T-helper 2 cell treated with Interferon-gamma antibody and Interleukin-4, amounts not matched to agents 5 μg/mL and 100 μg/mL, for 36 hours (primary cell): ENCODE measurements around the gene ANKRD55.
A peak's percentile ranks its signal among the peaks of the same experiment; 100 is the strongest.
"Not testable (repeated sequence)": the region's sequence is repeated elsewhere in the genome, so short reads cannot be mapped to it uniquely, and the experiment has no call there.

ENCODE experiments used
- DNase-seq: peaks from one replicate; pipeline ENCODE4 v3.0.0; 2021; ENCODE audit warnings: low spot score
- H3K27ac Mint-ChIP-seq: one replicate; pipeline ENCODE4 v1.8.0; 2021; ENCODE audit warnings: mild to moderate bottlenecking, mixed read lengths
- H3K27me3 Mint-ChIP-seq: one replicate; pipeline ENCODE4 v1.8.0; 2021; ENCODE audit warnings: low read depth, mixed read lengths
- H3K36me3 Mint-ChIP-seq: one replicate; pipeline ENCODE4 v1.8.0; 2021; ENCODE audit warnings: low read depth, mixed read lengths
- H3K4me1 Mint-ChIP-seq: one replicate; pipeline ENCODE4 v1.8.0; 2021; ENCODE audit warnings: low read depth, mixed read lengths
- H3K4me3 Mint-ChIP-seq: one replicate; pipeline ENCODE4 v1.8.0; 2022; ENCODE audit warnings: mild to moderate bottlenecking, moderate library complexity, mixed read lengths
- H3K9me3 Mint-ChIP-seq: one replicate; pipeline ENCODE4 v1.8.0; 2021; ENCODE audit warnings: mixed read lengths

The ANKRD55 gene

GRCh38 chr5:56161439-56161823, 71.7 kb downstream of the ANKRD55 start:
- H3K27ac Mint-ChIP-seq = no peak overlapping the region
- no peak for DNase-seq
- H3K4me3 Mint-ChIP-seq = peak overlapping the region; percentile 88
- peaks cover 54% of the 10 kb centered on the region for H3K4me1 Mint-ChIP-seq
- peaks cover 2% of the 10 kb centered on the region for H3K27me3 Mint-ChIP-seq
- peaks cover 18% of the 10 kb centered on the region for H3K36me3 Mint-ChIP-seq
- no peaks in the 10 kb centered on the region for H3K9me3 Mint-ChIP-seq

GRCh38 chr5:56160723-56161438, 72.2 kb downstream of the ANKRD55 start:
- Mint-ChIP-seq H3K4me3 (peak overlapping the region; percentile 88), H3K36me3 (peaks cover 23% of the 10 kb centered on the region), H3K27ac (peak overlapping the region; percentile 88), H3K9me3 (no peaks in the 10 kb centered on the region), H3K27me3 (no peaks in the 10 kb centered on the region), H3K4me1 (peaks cover 57% of the 10 kb centered on the region)
- DNase-seq = no peak

- Mint-ChIP-seq H3K27ac (peak overlapping the region; percentile 88), H3K36me3 (peaks cover 27% of the 10 kb centered on the region), H3K4me3 (peak overlapping the region; percentile 88), H3K9me3 (no peaks in the 10 kb centered on the region), H3K27me3 (no peaks in the 10 kb centered on the region), H3K4me1 (peaks cover 66% of the 10 kb centered on the region)
- DNase-seq = no peak
Measured at GRCh38 chr5:56159521-56159947, 73.6 kb downstream of the ANKRD55 start.

- Mint-ChIP-seq H3K36me3 (peaks cover 29% of the 10 kb centered on the region), H3K27ac (peak overlapping the region; percentile 88), H3K4me3 (peak overlapping the region; percentile 88), H3K9me3 (no peaks in the 10 kb centered on the region), H3K4me1 (peaks cover 71% of the 10 kb centered on the region), H3K27me3 (no peaks in the 10 kb centered on the region)
- no peak for DNase-seq
Measured at GRCh38 chr5:56158331-56158960, 74.7 kb downstream of the ANKRD55 start.

- H3K9me3 Mint-ChIP-seq, H3K27me3 Mint-ChIP-seq, DNase-seq: not testable (repeated sequence)
- peak overlapping the region; percentile 93 for H3K27ac Mint-ChIP-seq
- H3K4me3 Mint-ChIP-seq = peak overlapping the region; percentile 77
- H3K36me3 Mint-ChIP-seq = peaks cover 37% of the 10 kb centered on the region
- H3K4me1 Mint-ChIP-seq = peaks cover 80% of the 10 kb centered on the region
Measured at GRCh38 chr5:56157191-56157621, 75.9 kb downstream of the ANKRD55 start.

- Mint-ChIP-seq H3K36me3 (peaks cover 37% of the 10 kb centered on the region), H3K27ac (peak overlapping the region; percentile 93), H3K4me3 (peak overlapping the region; percentile 77), H3K4me1 (peaks cover 78% of the 10 kb centered on the region)
- H3K27me3 Mint-ChIP-seq, H3K9me3 Mint-ChIP-seq, DNase-seq: not testable (repeated sequence)
Measured at GRCh38 chr5:56156585-56157190, 76.4 kb downstream of the ANKRD55 start.

GRCh38 chr5:56155992-56156584, 77.0 kb downstream of the ANKRD55 start:
- Mint-ChIP-seq H3K9me3 (no peaks in the 10 kb centered on the region), H3K4me1 (peaks cover 72% of the 10 kb centered on the region), H3K36me3 (peaks cover 37% of the 10 kb centered on the region), H3K27me3 (no peaks in the 10 kb centered on the region), H3K4me3 (peak overlapping the region; percentile 77), H3K27ac (peak overlapping the region; percentile 93)
- DNase-seq = no peak

- peaks cover 37% of the 10 kb centered on the region for H3K36me3 Mint-ChIP-seq
- DNase-seq = no peak
- peak overlapping the region; percentile 77 for H3K27ac Mint-ChIP-seq
- H3K4me3 Mint-ChIP-seq = peak overlapping the region; percentile 11
- no peaks in the 10 kb centered on the region for H3K27me3 Mint-ChIP-seq
- peaks cover 64% of the 10 kb centered on the region for H3K4me1 Mint-ChIP-seq
- no peaks in the 10 kb centered on the region for H3K9me3 Mint-ChIP-seq
Measured at GRCh38 chr5:56154732-56155484, 78.2 kb downstream of the ANKRD55 start.

GRCh38 chr5:56152437-56152836, 80.7 kb downstream of the ANKRD55 start:
- Mint-ChIP-seq H3K4me3 (peak overlapping the region; percentile 65), H3K27me3 (no peaks in the 10 kb centered on the region), H3K4me1 (peaks cover 66% of the 10 kb centered on the region), H3K27ac (peak overlapping the region; percentile 83), H3K36me3 (peaks cover 33% of the 10 kb centered on the region), H3K9me3 (no peaks in the 10 kb centered on the region)
- DNase-seq = no peak

GRCh38 chr5:56150756-56151155, 82.4 kb downstream of the ANKRD55 start:
- not testable (repeated sequence) for H3K9me3 Mint-ChIP-seq, H3K4me3 Mint-ChIP-seq, H3K27ac Mint-ChIP-seq, H3K27me3 Mint-ChIP-seq, DNase-seq
- Mint-ChIP-seq H3K4me1 (peaks cover 57% of the 10 kb centered on the region), H3K36me3 (peaks cover 26% of the 10 kb centered on the region)

- Mint-ChIP-seq H3K4me3 (peak overlapping the region; percentile 52), H3K27ac (peak overlapping the region; percentile 90), H3K4me1 (peaks cover 55% of the 10 kb centered on the region), H3K27me3 (no peaks in the 10 kb centered on the region), H3K9me3 (no peaks in the 10 kb centered on the region), H3K36me3 (peaks cover 29% of the 10 kb centered on the region)
- peak; percentile 58 for DNase-seq
Measured at GRCh38 chr5:56148453-56148971, 84.6 kb downstream of the ANKRD55 start.

GRCh38 chr5:56147659-56148230, 85.4 kb downstream of the ANKRD55 start:
- peak overlapping the region; percentile 90 for H3K27ac Mint-ChIP-seq
- H3K27me3 Mint-ChIP-seq = no peaks in the 10 kb centered on the region
- H3K4me1 Mint-ChIP-seq = peaks cover 53% of the 10 kb centered on the region
- H3K9me3 Mint-ChIP-seq = no peaks in the 10 kb centered on the region
- peak overlapping the region; percentile 52 for H3K4me3 Mint-ChIP-seq
- DNase-seq = no peak
- peaks cover 25% of the 10 kb centered on the region for H3K36me3 Mint-ChIP-seq

- Mint-ChIP-seq H3K4me3 (no peak overlapping the region), H3K9me3 (no peaks in the 10 kb centered on the region), H3K27ac (no peak overlapping the region), H3K36me3 (peaks cover 23% of the 10 kb centered on the region), H3K4me1 (peaks cover 52% of the 10 kb centered on the region), H3K27me3 (no peaks in the 10 kb centered on the region)
- DNase-seq = no peak
Measured at GRCh38 chr5:56147106-56147505, 86.0 kb downstream of the ANKRD55 start.
